ENCODE measurements around the gene KBTBD2.
"Not testable (repeated sequence)": the region's sequence is repeated elsewhere in the genome, so short reads cannot be mapped to it uniquely, and the experiment has no call there.

KBTBD2 gene

GRCh38 chr7:32891043-32891799 lies at the start of gene KBTBD2:
Gene KBTBD2, minus strand, starts transcription at chr7:32891760. Its CDS starts 12,156 bp downstream, at chr7:32879604.
- peak within 1 kb of the TSS; percentile 65 for H3K4me3 ChIP-seq (ENCODE audit: low read depth, low read length)
- DNase-seq (ENCODE audit: low read depth): no peak

DNA sequence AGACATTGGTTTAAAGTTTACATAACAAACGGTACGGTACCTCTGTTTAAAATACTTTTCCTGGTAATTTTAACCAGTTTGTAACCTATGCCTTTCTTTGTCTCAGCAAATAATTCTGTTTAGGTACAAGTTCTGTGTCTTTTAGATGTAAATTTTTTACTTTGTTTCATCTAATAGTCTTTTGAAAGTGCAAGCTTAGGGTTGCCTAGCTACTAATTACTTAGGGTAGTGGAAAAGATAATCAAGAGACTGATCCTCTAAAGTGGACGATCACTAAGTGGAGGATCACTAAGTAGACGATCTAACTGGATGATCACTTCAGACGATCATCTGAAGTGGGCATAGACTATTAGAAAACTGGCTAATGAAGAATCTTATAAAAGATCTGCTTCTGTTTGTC lies 49.6 kb upstream of the KBTBD2 start:
- no peak for DNase-seq (ENCODE audit: low read depth)
- peak overlapping the region; percentile 82 for H3K4me3 ChIP-seq (ENCODE audit: low read depth, low read length)

- no peak for DNase-seq (ENCODE audit: low read depth)
- H3K4me3 ChIP-seq (ENCODE audit: low read depth, low read length): no peak overlapping the region
Observed at GRCh38 chr7:32937344-32938174, 46.0 kb upstream of the KBTBD2 start.

- H3K4me3 ChIP-seq (ENCODE audit: low read depth, low read length): no peak overlapping the region
Observed at GRCh38 chr7:32936689-32937088, 45.1 kb upstream of the KBTBD2 start.

DNA sequence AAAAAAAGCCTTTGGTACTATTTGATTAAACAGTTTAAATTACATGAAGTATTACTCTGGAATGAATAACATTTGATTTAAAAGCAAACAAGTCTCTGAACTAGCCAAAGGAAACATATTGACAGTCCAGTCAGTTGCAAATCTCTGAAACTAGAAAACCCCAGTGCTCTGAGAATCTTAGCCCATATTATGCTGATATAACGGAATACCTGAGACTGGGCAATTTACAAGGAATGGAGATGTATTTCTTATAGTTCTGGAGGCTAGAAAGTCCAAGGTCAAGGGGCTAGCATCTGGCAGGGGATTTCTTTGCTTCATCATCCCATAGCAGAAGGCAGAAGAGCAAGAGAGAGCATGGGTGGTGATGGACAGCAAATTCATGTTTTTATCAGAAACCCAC lies 44.0 kb upstream of the KBTBD2 start:
- DNase-seq (ENCODE audit: low read depth): no peak
- no peak overlapping the region for H3K4me3 ChIP-seq (ENCODE audit: low read depth, low read length)

More at GRCh38 chr7:32936689-32937088, 45.1 kb upstream of the KBTBD2 start:
- no peak for DNase-seq (ENCODE audit: low read depth)

GRCh38 chr7:32930378-32930777 lies 38.8 kb upstream of the KBTBD2 start:
- no peak overlapping the region for H3K4me3 ChIP-seq (ENCODE audit: low read depth, low read length)
- DNase-seq (ENCODE audit: low read depth): no peak

- DNase-seq (ENCODE audit: low read depth): no peak
- H3K4me3 ChIP-seq (ENCODE audit: low read depth, low read length): no peak overlapping the region
Observed at GRCh38 chr7:32929430-32930143, 38.0 kb upstream of the KBTBD2 start.

DNA sequence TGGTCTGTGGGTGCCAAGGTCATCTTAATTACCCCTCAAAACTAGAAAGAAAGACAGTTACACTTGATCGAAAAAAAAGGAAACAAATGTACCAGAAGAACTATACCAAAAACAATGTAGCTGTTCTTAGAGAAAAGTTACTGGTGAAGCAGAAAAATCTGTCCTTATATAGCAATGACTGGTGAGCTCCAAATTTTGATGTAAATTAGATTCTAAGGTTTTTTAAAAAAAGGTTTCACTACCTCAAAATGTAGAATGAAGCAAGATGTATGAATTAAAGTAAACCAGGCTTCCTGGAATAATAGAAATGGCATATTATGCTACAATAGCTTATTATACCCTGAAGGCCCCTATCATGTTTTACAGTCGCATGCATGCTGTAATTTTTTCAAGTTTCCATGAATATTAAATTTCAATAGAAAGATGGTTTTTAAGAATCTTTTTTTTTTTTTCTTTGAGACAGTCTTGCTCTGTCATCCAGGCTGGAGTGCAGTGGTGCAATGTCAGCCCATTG lies 37.3 kb upstream of the KBTBD2 start:
- no peak overlapping the region for H3K4me3 ChIP-seq (ENCODE audit: low read depth, low read length)
- DNase-seq (ENCODE audit: low read depth): no peak

DNA sequence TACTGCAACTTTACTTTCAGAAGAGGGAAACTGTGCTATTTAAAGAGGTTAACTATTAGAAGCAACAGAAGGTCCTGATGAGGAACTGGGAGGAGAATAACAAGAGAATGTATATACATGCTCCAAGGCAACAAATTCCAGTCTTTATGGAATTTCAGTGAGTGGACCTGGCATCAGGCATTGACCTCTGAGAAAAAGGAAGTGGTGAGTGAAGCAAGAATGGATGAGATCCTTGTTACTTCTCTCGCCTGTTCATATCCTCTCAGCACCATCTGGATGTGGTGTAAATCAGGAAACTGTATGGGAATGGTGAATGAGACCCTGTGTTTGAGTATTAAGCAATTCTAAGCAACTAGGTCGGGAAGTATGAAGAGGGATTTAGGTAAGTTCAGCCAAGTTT lies 30.3 kb upstream of the KBTBD2 start:
- DNase-seq (ENCODE audit: low read depth): peak; percentile 26
- no peak overlapping the region for H3K4me3 ChIP-seq (ENCODE audit: low read depth, low read length)

GRCh38 chr7:32916994-32917393 lies 25.4 kb upstream of the KBTBD2 start:
- DNase-seq (ENCODE audit: low read depth); H3K4me3 ChIP-seq (ENCODE audit: low read depth, low read length): not testable (repeated sequence)

GRCh38 chr7:32916006-32916405 lies 24.4 kb upstream of the KBTBD2 start:
- no peak for DNase-seq (ENCODE audit: low read depth)
- no peak overlapping the region for H3K4me3 ChIP-seq (ENCODE audit: low read depth, low read length)

DNA sequence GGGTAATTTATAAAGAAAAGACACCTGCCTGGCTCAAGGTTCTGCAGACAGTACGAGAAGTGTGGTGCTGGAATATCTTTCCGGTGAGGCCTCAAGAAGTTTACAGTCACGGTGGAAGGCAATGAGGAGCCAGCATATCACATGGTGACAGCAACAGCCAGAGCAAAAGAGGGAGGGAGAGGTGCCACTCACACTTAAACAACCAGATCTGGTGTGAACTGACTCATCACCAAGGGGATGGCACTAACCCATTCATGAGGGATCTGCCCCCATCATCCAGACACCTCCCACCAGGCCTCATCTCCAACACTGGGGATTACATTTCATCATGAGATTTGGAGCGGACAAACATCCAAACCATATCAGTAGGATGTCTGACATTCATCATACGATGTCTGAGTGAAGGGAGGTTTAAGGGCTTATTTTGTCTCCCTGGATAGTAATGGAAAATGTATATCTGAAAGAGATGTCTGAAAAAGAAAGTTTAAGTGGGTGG lies 23.5 kb upstream of the KBTBD2 start:
- DNase-seq (ENCODE audit: low read depth): no peak
- no peak overlapping the region for H3K4me3 ChIP-seq (ENCODE audit: low read depth, low read length)

- no peak overlapping the region for H3K4me3 ChIP-seq (ENCODE audit: low read depth, low read length)
- DNase-seq (ENCODE audit: low read depth): no peak
Observed at GRCh38 chr7:32914184-32914583, 22.6 kb upstream of the KBTBD2 start.

GRCh38 chr7:32910195-32910594 lies 18.6 kb upstream of the KBTBD2 start:
- H3K4me3 ChIP-seq (ENCODE audit: low read depth, low read length): no peak overlapping the region
- no peak for DNase-seq (ENCODE audit: low read depth)

GRCh38 chr7:32905175-32905662 lies 13.7 kb upstream of the KBTBD2 start:
- peak; percentile 40 for DNase-seq (ENCODE audit: low read depth)
- peak overlapping the region; percentile 36 for H3K4me3 ChIP-seq (ENCODE audit: low read depth, low read length)

DNA sequence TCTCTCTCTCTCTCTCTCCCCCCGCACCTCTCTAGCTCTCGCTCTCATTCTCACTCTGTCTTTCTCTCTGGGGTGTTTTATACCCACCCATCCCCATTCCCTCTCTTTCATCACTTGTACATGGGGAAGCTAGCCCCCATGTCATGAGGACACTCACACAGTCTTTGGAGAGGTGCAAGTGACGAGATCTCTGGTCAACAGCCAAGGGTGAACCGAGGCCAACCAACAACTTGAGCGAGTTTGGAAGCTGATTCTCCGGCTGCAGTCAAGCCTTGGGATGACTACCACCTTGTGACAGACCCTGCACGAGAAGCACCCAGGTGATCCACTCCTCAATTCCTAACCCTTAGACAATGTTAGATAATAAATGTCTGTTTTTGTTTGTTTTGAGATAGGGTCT lies 10.1 kb upstream of the KBTBD2 start:
- H3K4me3 ChIP-seq (ENCODE audit: low read depth, low read length): no peak overlapping the region
- DNase-seq (ENCODE audit: low read depth): no peak

GRCh38 chr7:32900433-32900995 lies 9.0 kb upstream of the KBTBD2 start:
- H3K4me3 ChIP-seq (ENCODE audit: low read depth, low read length): no peak overlapping the region

DNA sequence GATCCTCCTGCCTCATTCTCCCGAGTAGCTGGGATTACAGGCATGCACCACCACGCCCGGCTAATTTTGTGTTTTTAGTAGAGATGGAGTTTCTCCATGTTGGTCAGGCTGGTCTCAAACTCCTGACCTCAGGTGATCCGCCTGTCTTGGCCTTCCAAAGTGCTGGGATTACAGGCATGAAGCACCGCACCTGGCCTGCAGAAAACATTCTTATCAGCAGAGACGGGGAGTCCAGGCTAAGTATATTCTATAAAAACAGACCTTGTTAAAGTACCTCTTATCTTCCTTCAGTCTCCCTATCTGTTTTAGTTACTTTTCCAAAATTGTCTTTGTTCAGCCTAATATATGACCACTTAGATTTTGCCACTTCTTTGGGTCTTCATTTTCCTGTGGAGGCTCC lies 5.8 kb upstream of the KBTBD2 start:
- not testable (repeated sequence) for H3K4me3 ChIP-seq (ENCODE audit: low read depth, low read length); DNase-seq (ENCODE audit: low read depth)

More at GRCh38 chr7:32900433-32900995, 9.0 kb upstream of the KBTBD2 start:
- DNase-seq (ENCODE audit: low read depth): no peak

Measured in skeletal muscle cell (primary cell).